A673 (cell line): ENCODE results near the gene GSDMA. TPM values are rescaled to one million over a fixed set of nuclear protein-coding genes. Genes with fewer than 3 reads are reported as not detected.
"Not testable (repeated sequence)": the region's sequence is repeated elsewhere in the genome, so short reads cannot be mapped to it uniquely, and the experiment has no call there.

Experiments
- BruUV-seq: library from RNA; stranded (reverse); fragments of 400-500 nt; replicated peaks from 2 replicates; lab custom pipeline; 2021; lab: Mats Ljungman, UMichigan
- CTCF ChIA-PET: fragments of 300-600 bp; sonication (Branson Sonifier 250); formaldehyde crosslinking; loops from one replicate; lab custom pipeline; 2022; ENCODE audit warnings: antibody characterized with exemption; lab: Charles Lee
- POLR2A ChIA-PET: fragments of 300-600 bp; sonication (Branson Sonifier 250); formaldehyde crosslinking; loops from one replicate; lab custom pipeline; 2022; ENCODE audit warnings: antibody characterized with exemption; ENCODE audit not compliant: low non-redundant PET; lab: Charles Lee
- DNase-seq: peaks from one replicate; pipeline ENCODE4 v3.0.0-alpha.2; 2015; ENCODE audit warnings: low spot score
- H3K27ac ChIP-seq: fragments of 200-600 bp; sonication (generic); 2 replicates; pipeline ENCODE4 v1.5.1; 2016; ENCODE audit warnings: mixed run types, low read depth, mild to moderate bottlenecking, mixed read lengths, antibody characterized with exemption, low read length; ENCODE audit not compliant: poor library complexity, severe bottlenecking
- H3K27me3 ChIP-seq: fragments of 200-600 bp; sonication (generic); replicated peaks from 2 replicates; pipeline ENCODE4 v1.6.1; 2017; ENCODE audit warnings: mixed run types, low read depth, mild to moderate bottlenecking, mixed read lengths, antibody characterized with exemption, low read length; ENCODE audit not compliant: insufficient read depth, poor library complexity
- H3K36me3 ChIP-seq: fragments of 200-600 bp; sonication (generic); 2 replicates; pipeline ENCODE4 v1.6.1; 2016; ENCODE audit warnings: mixed run types, mild to moderate bottlenecking, mixed read lengths, antibody characterized with exemption, low read length; ENCODE audit not compliant: insufficient read depth, poor library complexity, severe bottlenecking
- H3K4me1 ChIP-seq: fragments of 200-600 bp; sonication (generic); 2 replicates; pipeline ENCODE4 v1.6.1; 2017; ENCODE audit warnings: mixed run types, mild to moderate bottlenecking, mixed read lengths, antibody characterized with exemption, low read length; ENCODE audit not compliant: insufficient read depth, poor library complexity, severe bottlenecking
- H3K4me3 ChIP-seq: fragments of 200-600 bp; sonication (generic); 2 replicates; pipeline ENCODE4 v1.5.1; 2016; ENCODE audit warnings: low read depth, mixed run types, mild to moderate bottlenecking, mixed read lengths, low read length; ENCODE audit not compliant: poor library complexity, severe bottlenecking
- H3K9me3 ChIP-seq: fragments of 200-600 bp; sonication (generic); 2 replicates; pipeline ENCODE4 v1.6.1; 2016; ENCODE audit warnings: mixed run types, low read depth, mild to moderate bottlenecking, mixed read lengths, antibody characterized with exemption, low read length; ENCODE audit not compliant: poor library complexity, severe bottlenecking
- CTCF ChIP-seq: fragments of 300-800, 200-600 bp; sonication (generic); conservative IDR thresholded peaks from 2 replicates; pipeline ENCODE4 v1.5.1; 2017; ENCODE audit warnings: low read depth, mild to moderate bottlenecking, antibody characterized with exemption, low read length, moderate library complexity, mixed read lengths
- EZH2 ChIP-seq: fragments of 200-600 bp; sonication (generic); IDR thresholded peaks from 2 replicates; pipeline ENCODE4 v1.6.1; 2017; ENCODE audit warnings: borderline replicate concordance, low read depth, mild to moderate bottlenecking, mixed read lengths, antibody characterized with exemption, low read length; ENCODE audit not compliant: poor library complexity, severe bottlenecking
- intact Hi-C: fragments of 100-400 bp; cut with micrococcal nuclease; formaldehyde crosslinking; loops from one replicate; pipeline ENCODE4 v1.10.0; 2022; ENCODE audit not compliant: unreplicated experiment
- total RNA-seq: library from RNA; stranded (reverse); gene quantifications from 2 replicates; pipeline ENCODE4 v1.2.3, GENCODE V29; 2021

The GSDMA gene
- total RNA-seq, 1 experiment from 2014 or later: not detected

- CTCF ChIA-PET: no interaction called here
These were observed 42.7 kb downstream of the GSDMA start for GRCh38 chr17:40005520-40005919.

GRCh38 chr17:40010946-40011500, 48.2 kb downstream of the GSDMA start:
- H3K36me3 ChIP-seq, DNase-seq, H3K9me3 ChIP-seq, CTCF ChIA-PET, H3K4me1 ChIP-seq, H3K27ac ChIP-seq, BruUV-seq, POLR2A ChIA-PET, H3K27me3 ChIP-seq, H3K4me3 ChIP-seq: not testable (repeated sequence)
- intact Hi-C loops: loop anchor here (10.0 kb wide), 1 partner anchor 284 kb away; no protein-coding TSS in a partner anchor

More at GRCh38 chr17:40005520-40005919, 42.7 kb downstream of the GSDMA start:
- Histone ChIP-seq H3K4me1 (no peaks in the 10 kb centered on the region), H3K9me3 (no peaks in the 10 kb centered on the region), H3K27ac (no peak overlapping the region), H3K36me3 (no peaks in the 10 kb centered on the region), H3K27me3 (no peaks in the 10 kb centered on the region), H3K4me3 (no peak overlapping the region)
- BruUV-seq: no TSS peak
- intact Hi-C loops: no loop called here
- DNase-seq: no peak
- POLR2A ChIA-PET: no interaction called here
- TF ChIP-seq CTCF (no peak), EZH2 (no peak)

GRCh38 chr17:40012017-40012647, 49.3 kb downstream of the GSDMA start:
- H3K36me3 ChIP-seq, DNase-seq, POLR2A ChIA-PET, H3K9me3 ChIP-seq, H3K27ac ChIP-seq, CTCF ChIA-PET, H3K4me3 ChIP-seq, H3K27me3 ChIP-seq, H3K4me1 ChIP-seq, BruUV-seq: not testable (repeated sequence)
- intact Hi-C loops: loop anchor here (10.0 kb wide), 1 partner anchor 283 kb away; no protein-coding TSS in a partner anchor

GRCh38 chr17:40014375-40014980, 51.7 kb downstream of the GSDMA start:
- DNase-seq: no peak
- no peaks in the 10 kb centered on the region for H3K4me1 ChIP-seq
- no peaks in the 10 kb centered on the region for H3K27me3 ChIP-seq
- no peak overlapping the region for H3K27ac ChIP-seq
- POLR2A ChIA-PET: no interaction called here
- no peak overlapping the region for H3K4me3 ChIP-seq
- no peaks in the 10 kb centered on the region for H3K9me3 ChIP-seq
- intact Hi-C loops: loop anchor here (10.0 kb wide), 1 partner anchor 280 kb away; no protein-coding TSS in a partner anchor
- TF ChIP-seq EZH2: no peak
- TF ChIP-seq CTCF: no peak
- no peaks in the 10 kb centered on the region for H3K36me3 ChIP-seq
- CTCF ChIA-PET: interaction anchor here (0.8 kb wide), 1 partner anchor 72 kb away, joined by 3 read pairs; no protein-coding TSS in a partner anchor
- BruUV-seq: no TSS peak
